ENCODE results near the gene DDX47.
"Not testable (repeated sequence)": the region's sequence is repeated elsewhere in the genome, so short reads cannot be mapped to it uniquely, and the experiment has no call there.

DDX47 gene

DNA sequence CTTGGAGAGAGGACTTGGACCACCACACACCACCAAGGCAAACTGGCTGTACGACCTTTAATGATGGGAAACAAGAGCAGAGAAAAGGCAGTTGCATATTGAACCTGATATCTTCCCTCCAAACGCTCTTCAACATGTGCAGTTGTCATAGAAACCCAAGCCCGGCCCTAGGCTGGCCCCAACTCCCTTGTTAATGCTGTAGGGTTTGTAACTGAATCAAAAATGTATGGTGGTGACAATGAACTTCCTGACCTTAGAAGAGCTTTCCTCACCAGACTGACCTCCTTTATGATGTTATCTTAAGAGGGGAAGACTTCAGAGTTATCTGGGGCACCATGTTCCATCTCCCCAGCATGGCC lies 15.4 kb upstream of the DDX47 start:
- no peak for DNase-seq

DNA sequence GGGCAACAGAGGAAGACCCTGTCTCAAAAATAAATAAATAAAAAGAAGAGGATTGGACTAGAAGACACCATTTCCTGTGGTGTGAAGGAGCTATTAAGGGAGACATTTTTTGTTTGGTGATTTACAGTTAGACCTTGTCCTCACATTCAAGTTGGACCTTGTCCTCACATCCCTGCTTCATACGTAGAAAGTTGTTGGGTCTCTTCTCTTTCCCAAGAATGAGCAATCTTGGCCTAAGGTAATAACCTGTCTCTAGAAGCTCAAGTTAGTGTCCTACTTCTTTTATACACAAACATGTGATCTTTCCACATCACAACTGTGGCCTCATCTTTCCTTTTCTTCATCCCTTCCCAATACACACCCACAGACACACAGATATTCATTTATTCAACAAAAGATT lies 14.7 kb upstream of the DDX47 start:
- DNase-seq = no peak

DNA sequence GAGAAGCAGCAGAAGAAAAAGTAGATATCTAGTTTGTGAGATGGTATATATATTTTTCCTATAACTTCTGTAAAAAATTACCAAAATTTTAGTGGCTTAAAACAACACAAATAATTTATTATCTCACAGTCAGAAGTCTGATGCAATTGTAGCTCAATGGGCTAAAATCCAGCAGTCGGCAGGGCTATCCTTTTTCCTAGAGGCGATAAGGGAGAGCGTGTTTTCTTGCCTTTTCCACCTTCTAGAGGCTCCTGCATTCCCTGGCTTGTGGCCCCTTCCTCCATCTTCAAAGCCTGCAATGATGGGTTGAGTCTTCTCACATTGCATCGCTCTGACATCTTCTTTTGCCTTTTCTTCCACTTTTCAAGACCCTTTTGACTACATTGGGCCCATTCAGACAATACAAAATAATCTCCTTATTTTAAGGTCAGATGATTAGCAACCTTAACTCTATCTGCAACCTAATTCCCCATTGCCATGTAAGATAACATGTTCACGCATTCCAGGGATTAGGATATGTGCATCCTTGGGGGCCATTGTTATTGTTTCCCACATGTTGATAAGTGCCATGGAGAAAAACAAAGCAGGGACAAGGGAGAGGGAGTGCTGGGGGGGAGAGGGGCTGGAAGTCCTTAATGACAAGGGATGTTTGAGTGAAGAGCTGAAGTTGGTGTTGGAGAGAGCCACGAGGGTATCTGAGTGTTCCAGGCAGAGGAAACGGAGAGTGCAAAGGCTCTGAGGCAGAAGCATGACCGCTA lies 13.8 kb upstream of the DDX47 start:
- no peak for DNase-seq

DNA sequence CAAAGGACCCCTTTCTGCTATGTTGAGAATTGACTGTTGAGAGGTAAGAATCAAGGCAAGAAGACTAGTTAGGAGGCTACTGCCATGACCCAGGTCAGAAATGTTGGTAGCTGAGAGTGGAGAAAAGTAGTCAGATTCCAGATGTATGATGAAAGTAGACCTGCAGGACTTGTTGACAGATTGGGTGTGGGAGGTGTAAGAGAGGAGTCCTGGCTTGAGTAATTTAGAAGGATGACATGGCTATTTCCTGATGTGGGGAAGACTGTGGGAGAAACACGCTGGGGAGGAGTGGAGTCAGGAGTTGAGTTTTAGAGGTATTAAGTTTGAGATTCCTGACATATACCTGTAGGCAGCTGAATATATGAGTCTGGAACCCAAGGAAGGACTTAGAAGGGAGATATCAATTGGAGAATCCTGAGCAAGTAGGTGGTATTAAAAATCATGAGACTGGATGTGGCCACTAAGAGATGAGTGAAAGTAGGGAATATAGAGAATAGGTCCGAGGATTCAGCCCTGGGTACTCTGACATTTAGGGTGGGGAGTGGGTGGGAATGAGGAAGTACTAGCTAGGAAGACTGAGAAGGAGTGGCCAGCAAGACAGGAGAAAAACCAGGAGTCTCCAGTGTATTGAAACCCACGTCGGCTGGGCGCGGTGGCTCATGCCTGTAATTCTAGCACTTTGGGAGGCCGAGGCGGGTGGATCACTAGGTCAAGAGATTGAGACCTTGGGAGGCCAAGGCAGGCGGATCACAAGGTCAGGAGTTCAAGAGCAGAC lies 12.6 kb upstream of the DDX47 start:
- no peak for DNase-seq

DNA sequence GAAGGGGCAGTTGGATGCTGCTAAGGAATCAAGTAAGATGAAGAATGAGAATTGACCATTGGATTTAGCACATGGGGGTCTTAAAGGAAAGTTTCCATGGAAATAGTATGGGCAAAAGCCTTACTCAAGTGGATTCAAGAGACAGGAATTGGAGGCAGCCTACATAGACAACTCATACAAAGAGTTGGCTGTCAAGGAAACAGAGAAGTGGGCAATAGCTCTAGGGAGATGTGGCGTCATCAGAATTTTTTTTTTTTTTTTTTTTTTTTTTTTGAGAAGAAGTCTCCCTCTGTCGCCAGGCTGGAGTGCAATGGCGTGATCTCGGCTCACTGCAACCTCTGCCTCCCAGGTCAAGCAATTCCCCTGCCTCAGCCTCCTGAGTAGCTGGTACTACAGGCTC lies 11.5 kb upstream of the DDX47 start:
- not testable (repeated sequence) for DNase-seq

DNA sequence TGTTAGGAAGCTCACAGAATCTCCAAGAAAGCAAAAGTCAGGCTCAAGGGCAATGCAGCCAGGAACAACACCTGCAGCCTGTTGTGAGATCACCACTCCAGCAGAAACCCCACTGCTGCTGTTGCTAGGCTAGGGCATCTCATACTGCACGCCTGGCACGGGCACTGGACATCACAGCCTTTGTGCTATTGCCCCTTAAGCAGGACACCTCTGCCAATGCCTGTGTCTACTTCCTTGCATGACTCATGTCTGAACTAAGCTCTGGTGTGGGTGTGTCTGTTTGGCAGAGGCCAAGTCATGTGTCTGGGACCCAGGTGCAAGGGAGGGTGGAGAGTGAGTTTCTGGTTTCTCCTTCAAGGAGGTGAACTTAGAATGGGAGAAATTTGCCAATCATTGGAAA lies 10.0 kb upstream of the DDX47 start:
- DNase-seq = no peak

DNA sequence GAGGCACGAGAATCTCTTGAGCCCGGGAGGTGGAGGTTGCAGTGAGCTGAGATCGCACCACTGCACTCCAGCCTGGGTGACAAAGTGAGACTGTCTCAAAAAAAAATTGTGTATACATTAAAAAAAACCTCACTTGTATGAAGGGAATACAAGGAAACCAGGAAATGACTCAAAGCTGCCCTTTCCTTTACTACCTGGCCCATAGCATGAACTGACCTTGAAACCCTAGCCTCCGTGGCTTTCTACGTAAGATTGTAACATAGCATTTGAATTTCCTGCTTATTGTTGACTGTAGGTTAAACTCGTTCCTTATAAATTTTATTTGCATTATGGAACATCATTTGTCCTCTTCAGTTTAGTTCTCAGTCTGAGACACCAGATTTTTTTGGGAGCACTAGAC lies 9.1 kb upstream of the DDX47 start:
- no peak for DNase-seq

DNA sequence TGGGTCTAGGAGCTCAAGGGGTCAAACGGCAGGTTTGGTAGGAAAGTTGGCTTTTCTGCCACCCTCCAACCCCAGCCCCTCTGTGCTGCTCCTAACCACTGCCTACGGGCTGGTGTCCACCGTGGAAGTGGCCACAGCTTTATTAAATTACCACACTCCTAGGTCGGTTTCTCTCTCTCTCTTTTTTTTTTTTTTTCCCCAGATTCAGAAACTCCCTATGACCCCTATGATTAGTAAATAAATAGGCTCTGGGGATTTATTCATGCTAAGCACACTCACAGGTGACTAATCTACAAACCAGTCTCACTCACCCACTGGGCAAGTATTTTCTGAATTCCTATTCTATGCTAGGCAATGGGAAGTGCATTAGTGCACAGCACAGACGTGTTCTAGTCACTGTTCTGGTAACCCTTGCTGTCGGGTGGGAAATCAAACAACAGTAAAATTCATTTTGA lies 8.7 kb upstream of the DDX47 start:
- no peak for DNase-seq

DNA sequence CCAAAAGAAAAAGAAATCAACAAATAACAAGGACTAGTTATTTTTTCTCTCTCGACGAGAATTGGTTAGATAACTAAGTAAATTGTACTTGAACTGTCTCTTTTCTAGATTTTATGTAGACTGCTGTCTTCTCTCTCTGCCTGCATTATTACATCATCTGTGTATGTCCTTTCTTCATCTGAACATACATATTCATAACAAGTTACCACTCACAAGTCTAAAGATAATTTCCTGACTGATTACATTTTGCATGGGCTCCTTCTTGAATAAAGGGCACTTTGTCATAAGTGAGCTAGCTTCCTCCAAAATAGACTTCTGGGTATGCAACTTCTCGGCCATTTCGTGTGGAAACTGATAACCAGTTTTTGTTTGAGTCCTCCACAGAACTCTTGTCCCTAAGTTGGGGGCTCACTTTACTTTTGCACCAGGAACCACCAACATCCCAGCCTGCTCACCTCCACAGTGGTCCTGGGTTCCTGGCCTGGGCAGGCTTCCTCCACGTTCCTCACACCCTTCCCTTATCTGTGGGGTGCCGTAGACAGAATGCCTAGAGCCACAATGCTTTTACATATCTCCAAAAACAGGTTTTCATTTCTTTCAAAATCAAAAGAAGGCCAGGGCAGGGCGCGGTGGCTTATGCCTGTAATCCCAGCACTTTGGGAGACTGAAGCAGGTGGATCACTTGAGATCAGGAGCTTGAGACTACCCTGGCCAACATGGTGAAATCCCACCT lies 6.2 kb upstream of the DDX47 start:
- no peak for DNase-seq

DNA sequence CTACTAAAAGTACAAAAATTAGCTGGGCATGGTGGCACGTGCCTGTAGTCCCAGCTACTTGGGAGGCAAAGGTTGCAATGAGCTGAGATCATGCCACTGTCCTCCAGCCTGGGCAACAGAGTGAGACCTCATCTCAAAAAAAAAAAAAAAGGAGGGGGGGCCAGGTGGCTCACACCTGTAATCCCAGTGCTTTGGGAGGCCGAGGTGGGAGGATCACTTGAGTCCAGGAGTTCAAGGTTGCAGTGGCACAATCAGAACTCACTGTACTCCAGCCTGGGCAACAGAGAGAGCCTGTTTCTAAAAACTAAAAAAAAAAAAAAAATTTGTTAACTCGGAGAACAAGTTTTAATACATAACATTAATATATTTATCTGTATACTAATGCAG lies 5.6 kb upstream of the DDX47 start:
- not testable (repeated sequence) for DNase-seq

DNA sequence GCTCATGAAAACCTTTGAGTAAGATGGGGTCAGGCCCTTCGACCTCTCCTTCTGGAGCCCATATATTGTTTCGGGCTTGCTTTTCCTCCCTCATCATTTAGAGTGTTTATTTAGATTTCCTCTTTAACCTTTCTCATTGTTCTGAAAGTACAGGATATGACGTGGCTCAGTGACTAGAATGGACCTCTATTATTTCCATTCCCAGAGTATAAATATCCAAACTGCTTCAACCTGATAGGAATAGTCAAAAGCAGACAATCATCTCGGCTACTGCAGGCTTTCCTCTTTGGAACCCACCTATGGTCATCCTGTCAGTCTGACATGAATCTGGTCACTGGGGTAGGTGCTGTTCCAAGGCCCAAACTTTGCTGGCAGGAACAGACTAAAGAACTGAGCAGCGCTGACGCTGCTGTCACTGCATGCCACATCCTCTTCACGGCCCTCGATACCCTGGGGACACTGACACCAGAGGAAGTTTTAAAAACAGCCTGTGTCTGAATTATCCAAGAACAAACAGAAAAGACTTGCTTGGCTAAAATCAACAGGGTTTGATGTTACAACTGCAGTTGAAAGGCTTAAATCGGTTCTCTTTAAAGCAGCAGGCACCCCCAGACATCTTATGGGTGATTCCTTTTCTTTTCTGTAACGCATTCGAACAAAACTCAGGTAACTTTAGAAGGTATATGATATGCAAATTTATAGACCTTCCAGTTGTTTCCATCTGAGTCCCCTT lies 5.0 kb upstream of the DDX47 start:
- DNase-seq = peak; percentile 5

DNA sequence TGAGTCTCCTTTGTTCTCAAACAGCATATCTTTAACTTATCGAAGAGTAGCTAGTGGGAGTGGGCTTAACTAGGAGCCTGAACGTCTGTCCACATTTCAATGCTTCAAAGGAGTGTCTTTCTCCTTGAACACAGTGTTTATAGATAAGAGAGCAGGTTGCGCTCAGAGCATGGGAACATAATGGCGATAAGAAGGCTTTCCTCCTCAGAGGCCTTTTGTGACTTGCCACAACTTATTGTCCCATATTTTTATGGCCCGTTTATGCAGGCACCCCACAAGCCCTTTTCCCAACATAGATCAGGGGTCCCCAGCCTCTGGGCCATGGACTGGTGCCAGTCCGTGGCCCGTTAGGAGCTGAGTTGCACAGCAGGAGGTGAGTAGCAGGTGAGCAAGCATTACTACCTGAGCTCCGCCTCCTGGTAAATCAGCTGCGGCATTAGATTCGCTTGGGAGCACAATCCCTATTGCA lies 2.6 kb upstream of the DDX47 start:
- DNase-seq = no peak

DNA sequence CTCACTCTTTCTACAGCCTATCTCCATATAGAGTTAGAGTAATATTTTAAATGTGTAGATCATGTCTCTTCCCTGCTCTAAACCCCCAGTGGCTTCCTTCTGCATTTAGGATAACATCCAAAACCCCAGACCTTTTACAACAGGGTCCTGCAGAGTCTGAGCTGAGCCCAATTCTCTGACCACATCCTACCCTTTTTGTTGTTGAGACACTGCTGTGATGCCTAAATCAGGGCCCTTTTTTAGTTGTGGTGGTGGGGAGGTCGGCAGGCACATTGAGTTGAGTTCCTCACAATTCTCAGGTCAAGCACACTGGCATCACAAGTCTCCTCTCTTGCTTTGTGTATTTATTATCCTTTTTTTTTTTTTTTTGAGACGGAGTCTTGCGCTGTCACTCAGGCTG lies 1.8 kb upstream of the DDX47 start:
- DNase-seq = no peak

DNA sequence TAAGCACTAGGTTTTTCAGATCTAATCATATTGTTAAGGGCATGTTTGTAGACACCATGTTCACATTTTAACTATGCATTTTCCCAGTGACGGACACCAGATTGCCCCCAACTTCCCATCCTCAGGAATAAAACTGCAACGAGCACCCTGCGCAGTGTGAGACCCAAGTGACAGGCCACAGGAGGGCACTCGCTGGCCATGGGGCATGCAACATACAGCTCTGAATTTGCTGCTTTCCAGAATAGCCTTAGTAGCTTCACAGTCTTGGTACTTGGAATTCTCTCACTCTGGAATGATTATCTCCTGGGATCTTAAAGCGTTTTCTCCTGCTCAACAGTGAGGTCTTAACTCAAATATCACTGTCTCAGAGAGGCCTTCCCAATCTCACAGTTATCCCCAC lies 972 bp upstream of the DDX47 start:
- DNase-seq = no peak

DNA sequence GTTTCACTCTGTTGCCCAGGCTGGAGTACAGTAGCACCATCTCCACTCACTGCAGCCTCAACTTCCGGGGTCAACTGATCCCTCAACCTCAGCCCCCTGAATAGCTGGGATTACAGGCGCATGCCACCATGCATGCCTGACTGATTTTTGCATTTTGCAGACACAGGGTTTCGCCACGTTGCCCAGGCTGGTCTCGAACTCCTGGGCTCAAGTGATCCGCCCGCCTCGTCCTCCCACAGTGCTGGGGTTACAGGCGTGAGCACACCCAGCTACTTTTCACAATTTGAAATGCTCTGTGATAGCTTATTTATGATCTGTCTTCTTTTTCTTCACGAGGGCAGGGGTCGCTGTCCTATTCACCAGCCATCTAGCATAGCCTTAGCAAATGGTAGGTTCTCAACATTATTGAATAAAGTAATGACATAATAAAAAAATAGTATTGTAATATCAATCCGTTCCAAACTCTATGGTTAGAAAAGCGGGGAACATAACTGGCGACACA lies 477 bp upstream of the DDX47 start:
- no peak for DNase-seq

DNA sequence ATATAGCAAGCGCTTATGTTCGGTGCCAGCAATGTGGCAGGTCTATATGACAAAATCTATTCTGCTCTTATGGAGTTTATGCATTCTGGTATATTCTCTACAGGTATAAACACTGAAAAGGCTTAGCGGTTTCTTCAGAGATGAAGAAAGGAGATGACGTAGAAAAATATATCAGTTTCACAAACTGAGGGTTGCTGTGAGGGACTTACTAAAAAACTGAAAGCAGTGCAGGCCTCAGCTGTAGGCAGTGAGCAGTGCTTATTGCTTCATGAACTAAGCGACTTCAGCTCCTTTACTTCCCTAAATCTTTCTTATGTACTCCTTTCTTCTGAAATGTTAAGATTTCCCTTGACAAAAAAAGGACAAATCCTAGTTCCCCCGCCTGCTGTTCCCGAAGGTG lies 4.5 kb downstream of the DDX47 start:
- no peak for DNase-seq

DNA sequence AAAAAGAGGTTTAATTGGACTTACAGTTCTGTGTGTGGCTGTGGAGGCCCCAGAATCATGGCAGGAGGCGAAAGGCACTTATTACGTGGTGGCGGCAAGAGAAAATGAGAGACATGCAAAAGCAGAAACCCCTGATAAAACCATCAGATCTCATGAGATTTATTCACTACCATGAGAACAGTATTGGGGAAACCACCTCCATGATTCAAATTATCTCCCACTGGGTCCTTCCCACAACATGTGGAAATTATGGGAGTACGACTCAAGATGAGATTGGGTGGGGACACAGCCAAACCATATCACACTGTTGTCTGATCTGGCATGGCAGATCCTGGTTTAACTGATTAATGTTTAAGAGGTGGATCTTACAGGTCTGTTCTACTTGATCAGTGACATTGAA lies 5.6 kb downstream of the DDX47 start:
- DNase-seq = no peak

DNA sequence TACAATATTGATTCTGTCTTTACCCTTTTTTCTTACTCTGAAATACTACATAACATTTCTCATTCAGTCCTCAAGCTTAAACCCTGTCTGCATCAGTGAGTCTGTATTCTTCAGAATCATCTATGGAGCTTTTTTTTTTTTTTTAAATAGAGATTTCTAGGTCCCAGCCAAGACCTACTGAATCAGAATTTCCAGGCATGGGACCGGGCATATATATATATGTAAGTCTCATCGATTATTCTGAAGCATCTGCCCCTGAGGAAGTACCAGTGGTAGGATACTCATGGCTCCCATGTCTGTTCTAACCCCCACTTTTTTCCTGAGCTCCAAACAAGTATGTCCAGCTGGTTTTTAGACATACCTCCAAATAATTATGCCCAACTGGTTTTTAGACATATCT lies 6.1 kb downstream of the DDX47 start:
- no peak for DNase-seq

DNA sequence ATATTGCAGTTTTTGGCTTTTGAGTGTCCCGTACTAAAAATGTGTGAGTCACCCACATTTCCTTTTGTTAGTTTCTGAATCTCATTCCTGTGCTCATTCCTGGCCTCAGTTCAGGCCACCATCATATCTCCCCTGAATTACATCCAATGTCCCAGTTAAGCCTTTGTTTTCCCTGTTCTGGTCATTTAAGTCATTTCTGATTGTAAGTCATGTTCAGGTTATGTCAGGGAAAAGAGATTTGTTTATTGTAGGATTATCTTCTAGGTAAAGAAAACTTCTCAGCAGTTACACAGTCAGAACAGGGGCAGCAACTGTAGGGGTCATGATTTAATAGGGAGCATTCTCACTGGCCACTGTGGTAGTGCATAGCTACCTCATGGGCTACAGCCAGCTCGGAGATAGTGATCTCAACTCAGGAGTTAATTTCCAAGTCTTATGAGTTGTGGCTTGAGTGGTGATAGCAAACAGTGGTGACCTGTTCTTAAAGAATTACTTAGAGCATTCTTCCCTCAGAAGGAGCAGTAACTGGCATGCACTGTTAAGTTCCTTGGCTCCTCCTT lies 6.7 kb downstream of the DDX47 start:
- DNase-seq = no peak

DNA sequence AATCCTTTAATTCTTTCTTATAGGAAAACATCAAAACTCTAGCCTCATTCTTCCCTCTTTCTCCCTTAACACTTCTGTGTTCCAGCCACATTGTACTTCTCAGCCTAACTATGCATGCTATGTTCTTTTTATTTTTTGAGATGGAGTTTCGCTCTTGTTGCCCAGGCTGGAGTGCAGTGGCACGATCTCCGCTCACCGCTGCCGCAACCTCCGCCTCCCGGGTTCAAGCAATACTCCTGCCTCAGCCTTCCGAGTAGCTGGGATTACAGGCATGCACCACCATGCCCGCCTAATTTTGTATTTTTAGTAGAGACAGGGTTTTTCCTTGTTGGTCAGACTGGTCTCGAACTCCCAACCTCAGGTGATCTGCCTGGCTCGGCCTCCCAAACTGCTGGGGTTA lies 7.2 kb downstream of the DDX47 start:
- DNase-seq = not testable (repeated sequence)

DNA sequence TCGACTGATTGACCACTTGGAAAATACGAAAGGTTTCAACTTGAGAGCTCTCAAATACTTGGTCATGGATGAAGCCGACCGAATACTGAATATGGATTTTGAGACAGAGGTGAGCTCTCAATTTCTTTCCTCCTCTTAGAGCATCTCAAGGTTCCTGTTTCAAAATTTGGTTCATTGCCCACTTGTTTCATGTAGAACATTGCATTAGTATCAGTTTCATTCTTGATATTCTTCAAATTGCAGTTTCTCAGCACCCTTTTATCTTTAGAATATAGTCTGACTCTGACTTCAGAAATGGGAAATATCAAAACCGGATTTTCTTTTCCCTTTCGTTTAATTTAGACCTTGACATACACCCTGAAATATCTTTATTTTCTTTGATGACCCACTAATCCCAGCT lies 8.8 kb downstream of the DDX47 start:
- no peak for DNase-seq

DNA sequence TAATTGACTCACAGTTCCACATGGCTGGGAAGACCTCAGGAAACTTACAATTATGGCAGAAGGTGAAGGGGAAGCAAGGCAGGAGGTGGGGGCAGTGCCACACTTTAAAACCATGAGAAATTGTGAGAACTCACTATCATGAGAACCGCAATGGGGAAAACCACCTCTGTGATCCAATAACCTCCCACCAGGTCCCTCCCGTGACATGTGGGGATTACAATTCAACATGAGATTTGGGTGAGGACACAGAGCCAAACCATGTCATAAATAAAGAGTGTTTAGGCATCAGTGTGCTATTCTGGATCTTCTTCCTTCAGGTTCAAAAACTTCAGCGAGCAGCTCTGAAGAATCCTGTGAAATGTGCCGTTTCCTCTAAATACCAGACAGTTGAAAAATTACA lies 9.7 kb downstream of the DDX47 start:
- DNase-seq = no peak

DNA sequence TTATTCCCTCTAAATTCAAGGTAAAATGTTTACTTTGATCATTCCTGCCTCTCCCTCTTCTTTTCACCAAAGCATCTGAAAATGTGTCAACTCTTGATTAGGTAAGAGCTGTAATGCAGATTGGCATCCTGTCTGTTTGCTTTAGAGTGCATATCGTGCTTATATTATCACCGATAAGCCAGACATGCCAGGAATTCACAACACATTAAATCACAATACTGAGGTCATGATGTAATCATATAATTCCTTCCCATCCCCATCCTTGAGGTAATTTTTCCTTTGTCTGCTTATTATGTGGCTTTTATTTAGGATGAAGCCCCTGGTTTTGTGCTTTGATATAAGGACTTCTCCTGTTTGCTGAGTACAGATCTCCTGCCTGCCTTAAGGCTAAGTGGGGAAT lies 10.2 kb downstream of the DDX47 start:
- DNase-seq = no peak
